ENCODE measurements around the gene CACNA2D4.
A peak's percentile ranks its signal among the peaks of the same experiment; 100 is the strongest.

The CACNA2D4 gene

DNA sequence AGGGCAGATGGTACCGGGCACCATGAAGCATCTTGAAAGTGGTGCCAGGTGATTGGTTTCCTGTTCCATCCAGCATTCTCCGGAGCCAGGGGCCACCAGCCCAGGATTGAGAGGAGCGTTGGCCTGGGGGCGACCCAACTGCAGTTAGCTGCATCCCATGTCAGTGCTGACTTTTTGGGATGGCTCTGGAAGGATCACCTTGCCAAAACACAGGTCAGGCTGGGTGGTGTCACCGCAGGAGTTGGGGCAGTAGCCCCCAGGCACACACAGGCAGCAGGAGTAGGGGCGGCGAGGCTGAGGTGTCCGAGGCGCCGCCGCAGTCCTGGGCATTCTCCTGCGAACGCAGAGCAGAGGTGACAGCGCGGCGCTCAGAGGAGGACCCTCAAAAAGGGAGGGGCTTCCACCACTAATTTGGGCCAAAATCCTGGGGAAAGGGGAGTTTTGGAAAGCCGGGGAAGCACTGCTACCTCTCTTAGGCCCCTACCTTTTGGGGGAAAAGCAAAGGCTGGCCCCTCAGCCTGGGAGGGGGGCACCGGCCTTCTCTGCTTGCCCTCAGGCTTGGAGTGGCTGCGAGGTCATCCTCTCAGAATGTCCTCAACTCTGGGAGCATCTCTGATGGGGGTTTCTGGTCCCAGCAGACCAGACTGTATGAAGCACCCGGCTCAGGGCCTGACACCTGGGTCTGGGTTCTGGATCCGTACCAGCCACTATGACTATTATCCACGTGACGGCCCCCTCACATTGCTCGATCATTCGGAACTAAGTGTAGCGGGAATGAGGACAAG, 124.8 kb downstream of the CACNA2D4 start:
- DNase-seq, result no peak

DNA sequence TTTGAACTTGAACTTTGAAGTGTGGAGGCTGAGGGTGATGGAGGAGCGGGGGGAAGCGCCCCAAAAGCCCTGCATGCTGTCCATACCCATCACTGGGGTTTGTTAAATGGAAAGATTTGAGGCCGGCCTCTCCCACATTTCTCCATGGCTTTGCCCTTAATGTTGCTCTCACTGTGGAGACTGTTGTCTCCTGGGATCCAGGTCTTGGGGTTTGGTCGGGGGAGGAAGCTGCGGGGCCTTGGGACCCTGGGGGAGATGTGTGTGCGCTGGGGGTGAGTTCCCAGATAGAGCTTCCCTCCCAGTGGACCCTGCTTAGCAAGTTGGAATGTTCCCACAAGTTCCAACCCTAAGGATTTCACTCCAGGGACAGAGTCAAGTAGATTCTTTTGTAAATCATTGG, 126.0 kb downstream of the CACNA2D4 start:
- DNase-seq, result no peak

DNA sequence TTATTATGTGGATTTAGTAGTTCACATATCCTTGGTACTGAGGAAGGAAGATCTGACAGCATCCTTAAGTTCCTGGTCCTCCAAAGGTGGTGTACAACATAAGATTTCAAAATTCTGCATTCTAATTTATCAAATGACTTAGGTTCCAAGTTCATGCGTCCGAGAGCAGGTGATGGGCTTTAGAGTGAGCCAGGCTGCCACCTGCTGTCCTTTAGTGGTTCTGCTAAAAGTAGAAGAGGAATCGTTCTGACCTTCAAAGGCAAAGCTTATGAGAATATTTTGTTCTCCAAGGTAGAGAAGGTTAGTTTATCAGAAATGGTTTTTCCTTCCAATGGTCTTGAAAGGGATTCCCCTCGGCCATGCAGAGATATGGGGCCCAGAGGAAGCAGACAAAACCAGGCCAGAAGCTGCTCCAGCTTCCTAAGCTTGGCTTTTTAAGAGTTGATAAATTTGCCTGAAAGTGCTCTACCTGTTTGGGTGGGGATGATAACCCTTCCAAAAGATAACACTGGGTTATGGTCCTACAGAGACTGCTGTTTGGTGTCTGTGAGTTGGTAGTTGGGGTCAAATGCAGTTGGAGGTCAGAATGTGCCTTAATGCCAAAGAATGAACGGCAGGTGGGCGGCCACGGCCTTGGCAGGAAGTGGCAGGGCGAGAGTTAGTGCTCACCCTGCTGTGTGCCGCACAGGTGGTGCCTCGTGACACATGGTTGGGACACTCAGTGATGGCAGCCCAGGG, 127.2 kb downstream of the CACNA2D4 start:
- peak in 36 of 58 donors; percentile 10 to 75 (median 48) for DNase-seq

- DNase-seq, result peak in 1 of 58 donors; percentile 22
Observed at GRCh38 chr12:1790444-1790843, 128.0 kb downstream of the CACNA2D4 start.

- DNase-seq, result no peak
Observed at GRCh38 chr12:1787714-1788113, 130.7 kb downstream of the CACNA2D4 start.

DNA sequence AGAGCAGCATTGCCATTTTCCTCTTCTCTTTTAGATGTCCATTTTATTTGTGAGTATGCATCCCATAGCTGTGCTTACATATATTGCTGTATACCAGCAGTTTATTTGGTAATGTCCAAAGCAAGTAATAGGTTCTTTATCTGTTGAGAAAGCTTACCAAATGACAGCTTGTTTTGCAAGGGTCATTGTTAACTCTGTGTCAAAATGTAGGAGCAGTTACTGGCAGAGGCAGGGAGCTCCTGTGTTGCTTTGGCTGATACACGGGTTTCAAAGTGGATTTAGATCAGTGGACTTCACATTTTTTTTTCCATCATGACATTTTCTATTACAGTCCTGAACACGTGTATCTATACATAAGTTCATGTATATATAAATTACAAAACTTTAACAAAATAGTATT, 136.2 kb downstream of the CACNA2D4 start:
- no peak for DNase-seq

GRCh38 chr12:1781772-1782171, 136.7 kb downstream of the CACNA2D4 start:
- DNase-seq, result no peak

DNA sequence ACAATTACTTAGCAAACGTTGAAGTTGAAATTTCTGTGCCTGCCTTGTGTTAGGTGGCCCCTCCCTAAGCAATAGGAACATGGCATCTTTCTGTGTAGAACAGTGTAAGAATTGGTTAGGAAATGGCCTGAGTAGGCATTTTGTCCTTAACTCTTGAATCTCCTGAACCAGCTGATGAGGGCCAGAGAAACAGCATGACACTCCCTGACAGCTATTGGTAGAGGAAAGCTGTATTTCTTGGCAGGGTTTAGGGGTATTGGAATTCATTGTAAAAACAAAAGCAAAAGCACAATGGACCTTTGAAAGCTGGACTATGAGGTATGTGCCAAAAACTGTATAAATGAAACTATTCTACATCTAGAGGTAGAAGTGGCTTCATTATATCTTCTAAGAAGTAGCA, 138.7 kb downstream of the CACNA2D4 start:
- peak in 5 of 58 donors; percentile 16 to 75 (median 35) for DNase-seq

- no peak for DNase-seq
Observed at GRCh38 chr12:1778911-1779310, 139.5 kb downstream of the CACNA2D4 start.

GRCh38 chr12:1777798-1778197, 140.7 kb downstream of the CACNA2D4 start:
- no peak for DNase-seq

DNA sequence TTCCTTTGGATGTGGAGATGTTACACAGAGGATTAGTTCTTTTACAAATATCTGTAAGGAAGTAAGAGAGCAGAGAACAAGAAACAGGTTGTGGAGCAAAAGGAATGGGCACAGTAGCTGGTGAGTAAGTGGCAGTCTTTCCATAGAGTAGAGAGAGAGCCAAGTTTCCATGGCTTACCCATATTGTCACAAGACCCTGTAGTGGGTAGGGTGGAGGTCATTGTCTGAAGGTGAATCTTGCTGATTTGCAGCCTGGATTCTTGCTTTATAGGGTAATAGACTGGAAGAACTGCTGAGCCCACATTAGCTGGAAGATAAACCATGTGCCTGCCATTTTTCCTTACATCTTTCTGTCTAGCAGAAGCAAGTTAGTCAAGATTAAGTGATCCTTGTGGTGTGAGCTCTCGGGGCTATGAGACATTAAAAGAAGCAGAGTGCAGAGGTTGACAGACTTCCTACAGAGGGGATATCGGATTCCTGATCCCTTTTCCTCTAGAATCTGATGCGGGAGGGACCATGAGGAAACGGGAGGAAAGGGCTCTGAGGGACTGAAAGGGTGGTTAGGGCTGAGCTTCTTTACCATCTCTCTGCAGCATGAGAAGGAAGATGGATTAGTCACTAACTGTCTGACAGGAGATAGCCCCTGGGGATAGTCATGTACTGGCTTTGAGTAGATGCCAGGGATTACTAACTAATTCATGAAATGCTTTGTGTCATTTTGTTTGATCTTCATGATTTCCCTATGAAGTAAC, 142.1 kb downstream of the CACNA2D4 start:
- no peak for DNase-seq

GRCh38 chr12:1773937-1774655, 144.4 kb downstream of the CACNA2D4 start:
- peak in 6 of 58 donors; percentile 24 to 48 (median 32) for DNase-seq

DNA sequence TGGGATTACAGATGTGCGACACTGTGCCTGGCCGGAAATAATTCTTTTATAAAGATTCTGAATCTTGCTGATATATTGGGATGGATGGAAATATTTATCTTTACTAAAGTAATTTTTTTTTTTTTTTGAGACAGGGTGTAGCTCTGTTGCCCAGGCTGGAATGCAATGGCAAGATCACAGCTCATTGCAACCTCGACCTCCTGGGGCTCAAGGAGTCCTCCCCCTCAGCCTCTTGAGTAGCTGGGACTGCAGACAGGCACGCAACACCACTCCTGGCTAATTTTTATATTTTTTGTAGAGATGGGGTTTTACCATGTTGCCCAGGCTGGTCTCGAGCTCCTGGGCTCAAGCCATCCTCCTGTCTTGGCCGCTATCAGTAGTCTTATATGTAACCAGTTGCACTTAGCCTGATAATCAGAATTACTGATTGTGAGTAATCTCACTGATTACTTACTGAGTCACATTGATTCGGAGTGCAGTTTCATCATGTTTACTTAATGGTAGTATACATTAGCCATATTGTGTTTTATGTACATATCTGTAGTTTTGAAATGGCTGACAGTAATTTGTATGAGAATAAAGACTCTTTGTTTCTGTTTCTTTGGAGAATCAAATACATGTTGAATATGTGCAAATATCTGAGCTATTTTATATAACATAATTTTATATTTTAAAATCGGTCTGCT, 148.5 kb downstream of the CACNA2D4 start:
- no peak for DNase-seq

DNA sequence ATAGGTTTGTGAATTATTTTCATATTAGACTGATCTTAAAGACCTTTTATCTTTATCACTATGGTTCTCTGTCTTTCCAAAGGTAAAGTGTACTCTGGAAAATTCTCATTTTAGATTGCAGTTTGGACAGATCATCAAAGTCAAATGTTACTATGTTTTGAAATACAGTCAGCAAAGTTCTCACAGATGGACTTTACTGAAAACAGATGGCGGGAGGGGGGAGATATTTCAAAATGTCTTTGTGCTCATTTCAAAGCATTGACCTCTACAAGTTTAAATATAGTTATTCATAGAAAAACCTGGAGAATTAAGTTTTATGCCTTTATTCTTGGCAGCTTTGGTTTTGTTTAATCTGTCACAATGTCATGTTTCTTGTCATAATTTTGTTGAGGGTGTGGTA, 149.8 kb downstream of the CACNA2D4 start:
- no peak for DNase-seq

- DNase-seq, result no peak
Observed at GRCh38 chr12:1767407-1768090, 150.9 kb downstream of the CACNA2D4 start.

- no peak for DNase-seq
Observed at GRCh38 chr12:1766110-1766509, 152.3 kb downstream of the CACNA2D4 start.

GRCh38 chr12:1763153-1763552, 155.3 kb downstream of the CACNA2D4 start:
- DNase-seq, result no peak

DNA sequence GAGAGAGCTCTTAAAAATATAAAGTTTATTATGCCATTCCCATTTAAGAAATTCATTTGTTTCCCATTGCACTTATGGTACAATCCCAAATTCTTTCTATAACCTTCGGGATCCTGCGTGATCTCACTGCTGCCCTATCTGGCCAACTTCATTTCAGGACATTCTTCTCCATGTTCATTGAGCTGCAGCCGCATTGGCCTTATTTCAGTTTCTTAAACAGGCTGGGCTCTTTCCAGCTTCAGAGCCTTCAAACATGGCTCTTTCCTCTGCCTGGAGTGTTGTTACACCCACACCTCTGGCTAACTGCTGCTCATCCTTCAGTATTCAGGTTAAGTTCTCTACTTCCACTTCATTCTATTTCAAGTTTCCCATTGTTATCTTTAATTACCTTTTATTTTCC, 156.6 kb downstream of the CACNA2D4 start:
- DNase-seq, result peak in 2 of 58 donors; percentile 1 to 5

DNA sequence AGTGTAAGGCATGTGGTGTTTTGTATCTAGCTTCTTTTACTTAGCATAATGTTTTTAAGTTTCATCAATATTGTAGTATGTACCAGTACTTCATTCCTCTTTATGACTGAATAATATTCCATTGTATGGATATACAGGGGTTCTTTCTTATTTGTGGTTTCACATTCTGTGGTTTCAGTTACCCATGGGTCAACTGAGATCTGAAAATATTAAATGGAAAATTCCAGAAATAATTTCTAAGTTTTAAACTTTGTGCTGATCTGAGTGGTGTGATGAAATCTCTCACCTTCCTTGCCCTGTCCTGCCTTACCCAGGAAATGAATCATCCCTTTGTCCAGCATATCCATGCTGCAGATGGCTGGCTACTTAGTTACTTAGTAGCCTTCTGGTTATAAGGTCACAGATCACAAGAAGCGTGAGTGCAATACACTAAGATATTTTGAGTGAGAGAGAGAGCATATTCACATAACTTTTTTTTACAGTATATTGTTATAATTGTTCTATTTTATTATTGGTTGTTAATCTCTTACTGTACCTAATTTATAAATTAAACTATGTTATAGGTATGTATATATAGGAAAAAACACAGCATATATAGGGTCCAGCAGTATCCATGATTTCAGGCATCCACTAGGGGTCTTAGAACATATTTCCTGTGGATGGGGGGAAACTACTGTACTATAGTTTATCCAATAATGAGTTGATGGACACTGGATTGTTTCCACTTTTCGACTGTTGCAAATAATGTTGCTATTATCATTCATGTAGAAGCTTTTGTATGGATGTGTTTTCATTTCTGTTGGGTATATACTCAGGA, 157.7 kb downstream of the CACNA2D4 start:
- no peak for DNase-seq

All from anterior cingulate cortex (tissue), 58 donors.